Lower lobe of right lung (tissue), 2 donors: ENCODE measurements around the gene HOTAIR. TPM values are rescaled to one million over a fixed set of nuclear protein-coding genes. Genes with fewer than 3 reads are reported as not detected.

Experiments
- ATAC-seq, 2 donors: fragments of 200-7000 bp; cut with Tn5 transposase; one replicate each; pipeline ENCODE4 v1.9.1; 2020 to 2022; ENCODE audit warnings: mild to moderate bottlenecking in 2 of 2, moderate library complexity in 2 of 2
- DNase-seq: peaks from one replicate; pipeline ENCODE4 v3.0.0-alpha.2; 2020
- H3K27ac ChIP-seq: fragments of 200-600 bp; one replicate; pipeline ENCODE4 v1.8.0; 2022
- H3K27me3 ChIP-seq: fragments of 200-600 bp; one replicate; pipeline ENCODE4 v1.8.0; 2022; ENCODE audit warnings: low read depth
- H3K36me3 ChIP-seq: fragments of 200-600 bp; one replicate; pipeline ENCODE4 v1.8.0; 2022; ENCODE audit warnings: mild to moderate bottlenecking
- H3K4me1 ChIP-seq: fragments of 200-600 bp; one replicate; pipeline ENCODE4 v1.8.0; 2022
- H3K4me3 ChIP-seq: fragments of 200-600 bp; one replicate; pipeline ENCODE4 v1.8.0; 2022; ENCODE audit warnings: mild to moderate bottlenecking
- H3K9me3 ChIP-seq: fragments of 200-600 bp; one replicate; pipeline ENCODE4 v1.8.0; 2022
- CTCF ChIP-seq: fragments of 200-600 bp; IDR thresholded peaks from one replicate; pipeline ENCODE4 v1.8.0; 2022; ENCODE audit warnings: antibody characterized with exemption, mild to moderate bottlenecking
- intact Hi-C: fragments of 100-400 bp; cut with DNase I; formaldehyde crosslinking; loops from one replicate; pipeline ENCODE4 v1.11.0; 2022
- total RNA-seq: library from RNA; stranded (reverse); fragmentation: NEBNext Ultra II Directional; extraction: Animal tissue kit (Norgen Biotek cat#: 25700); gene quantifications from one replicate; pipeline ENCODE4 v1.2.1, GENCODE V29; 2021
- donor health status: DM: no; HTN: yes; CAD: no; lungs with severe emphysema.

HOTAIR gene
- total RNA-seq, 1 donor from 2014 or later, result not detected

- Histone ChIP-seq H3K36me3 (no peaks in the 10 kb centered on the region), H3K4me3 (no peak overlapping the region), H3K27ac (no peak overlapping the region), H3K27me3 (peaks cover 100% of the 10 kb centered on the region), H3K4me1 (no peaks in the 10 kb centered on the region), H3K9me3 (no peaks in the 10 kb centered on the region)
- intact Hi-C loops, result no loop called here
- TF ChIP-seq CTCF, result no peak
- ATAC-seq (no peak), DNase-seq (no peak)
These were observed 18.4 kb downstream of the HOTAIR start for GRCh38 chr12:53956251-53956887.

- Histone ChIP-seq H3K27me3 (peaks cover 100% of the 10 kb centered on the region), H3K36me3 (no peaks in the 10 kb centered on the region), H3K4me3 (no peak overlapping the region), H3K27ac (no peak overlapping the region), H3K9me3 (no peaks in the 10 kb centered on the region), H3K4me1 (no peaks in the 10 kb centered on the region)
- intact Hi-C loops, result no loop called here
- ATAC-seq, result no peak
- DNase-seq, result no peak
- TF ChIP-seq CTCF, result no peak
These were observed 18.9 kb downstream of the HOTAIR start for GRCh38 chr12:53955776-53956250.

DNA sequence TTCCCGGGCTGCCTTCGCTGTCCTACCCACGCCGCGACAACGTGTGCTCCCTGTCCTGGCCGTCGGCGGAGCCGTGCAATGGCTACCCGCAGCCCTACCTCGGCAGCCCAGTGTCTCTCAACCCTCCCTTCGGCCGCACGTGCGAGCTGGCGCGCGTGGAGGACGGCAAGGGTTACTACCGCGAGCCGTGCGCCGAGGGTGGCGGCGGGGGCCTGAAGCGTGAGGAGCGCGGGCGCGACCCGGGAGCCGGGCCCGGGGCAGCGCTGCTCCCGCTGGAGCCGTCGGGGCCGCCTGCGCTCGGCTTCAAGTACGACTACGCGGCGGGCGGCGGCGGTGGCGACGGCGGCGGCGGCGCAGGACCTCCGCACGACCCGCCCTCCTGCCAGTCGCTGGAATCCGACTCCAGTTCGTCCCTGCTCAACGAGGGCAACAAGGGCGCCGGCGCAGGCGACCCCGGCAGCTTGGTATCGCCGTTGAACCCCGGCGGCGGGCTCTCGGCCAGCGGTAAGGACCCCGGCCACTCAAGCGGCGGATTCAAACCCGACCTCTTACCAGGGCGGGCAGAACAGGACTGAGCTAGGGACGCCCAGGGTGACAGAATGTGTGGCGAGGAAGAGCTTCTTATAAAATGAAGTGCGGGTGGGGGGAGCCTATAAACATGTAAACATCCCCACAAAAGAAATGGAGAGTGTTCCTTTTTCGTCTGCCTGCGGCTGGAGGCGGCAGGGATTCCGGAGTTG is 19.5 kb downstream of the HOTAIR start:
- Histone ChIP-seq H3K27me3 (peaks cover 100% of the 10 kb centered on the region), H3K27ac (no peak overlapping the region), H3K9me3 (no peaks in the 10 kb centered on the region), H3K4me3 (no peak overlapping the region), H3K36me3 (no peaks in the 10 kb centered on the region), H3K4me1 (no peaks in the 10 kb centered on the region)
- no peak for TF ChIP-seq CTCF
- no peak for DNase-seq
- ATAC-seq, result no peak
- intact Hi-C loops, result no loop called here

DNA sequence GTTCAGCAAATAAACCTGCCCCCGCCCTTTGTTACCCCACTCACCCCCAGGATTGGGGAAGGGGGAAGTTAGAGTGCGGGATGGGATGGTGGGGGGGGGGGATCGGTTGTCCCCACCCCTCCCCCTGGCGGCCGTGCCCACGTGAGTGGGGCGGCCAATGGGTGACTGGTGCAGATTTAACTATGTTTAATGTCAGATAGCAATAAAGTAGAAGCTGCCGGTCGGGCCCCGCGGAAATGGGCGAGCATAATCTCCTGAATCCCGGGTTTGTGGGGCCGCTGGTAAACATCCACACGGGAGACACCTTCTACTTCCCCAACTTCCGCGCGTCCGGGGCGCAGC is 20.1 kb downstream of the HOTAIR start, which contains the start of gene HOXC12:
TSS of gene HOXC12 (plus strand) at position 210 of the 342 bp plus-strand sequence. CDS start at position 237, 27 bp downstream.
- peaks cover 100% of the 10 kb centered on the region for H3K27me3 ChIP-seq
- DNase-seq, result no peak
- H3K27ac ChIP-seq, result no peak within 1 kb of the TSS
- H3K9me3 ChIP-seq, result no peaks in the 10 kb centered on the region
- intact Hi-C loops, result no loop called here
- TF ChIP-seq CTCF, result no peak
- no peak within 1 kb of the TSS for H3K4me3 ChIP-seq
- ATAC-seq, result no peak
- no peaks in the 10 kb centered on the region for H3K4me1 ChIP-seq
- no peaks in the 10 kb centered on the region for H3K36me3 ChIP-seq

- DNase-seq (no peak), ATAC-seq (no peak)
- Histone ChIP-seq H3K27ac (no peak overlapping the region), H3K4me3 (no peak overlapping the region), H3K36me3 (no peaks in the 10 kb centered on the region), H3K4me1 (no peaks in the 10 kb centered on the region), H3K27me3 (peaks cover 100% of the 10 kb centered on the region), H3K9me3 (no peaks in the 10 kb centered on the region)
- intact Hi-C loops, result no loop called here
- no peak for TF ChIP-seq CTCF
These were observed 20.7 kb downstream of the HOTAIR start for GRCh38 chr12:53953831-53954693.
